Measurements from ENCODE around the gene COL16A1.
A peak's percentile ranks its signal among the peaks of the same experiment; 100 is the strongest.
"Not testable (repeated sequence)": the region's sequence is repeated elsewhere in the genome, so short reads cannot be mapped to it uniquely, and the experiment has no call there.

The COL16A1 gene

DNA sequence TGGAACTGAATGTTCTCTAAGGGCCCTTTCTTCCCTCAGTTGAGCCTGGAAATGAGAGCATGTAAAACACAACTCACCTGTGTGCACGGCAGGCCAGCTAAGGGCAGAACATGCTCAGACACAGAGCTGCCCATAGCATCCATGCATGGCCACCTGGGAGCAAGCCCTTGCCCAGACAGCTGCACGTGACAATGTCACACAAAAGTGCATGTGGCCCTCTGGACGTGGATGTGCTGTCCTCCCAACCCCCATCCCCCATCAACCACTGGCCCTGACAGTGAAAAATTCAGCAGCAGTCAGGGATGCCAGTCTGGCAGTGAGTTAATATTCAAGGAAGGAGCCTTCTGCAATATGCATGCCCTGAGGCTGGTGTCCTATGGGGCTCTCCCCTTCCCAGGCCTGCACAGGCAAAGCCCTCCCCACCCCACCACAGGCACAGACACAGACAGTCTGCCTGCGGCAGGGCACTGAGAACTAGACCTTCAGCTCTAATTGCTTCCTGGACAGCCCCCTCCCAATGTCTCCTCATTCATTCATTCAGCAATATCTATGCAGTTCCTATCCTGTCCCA is 14.6 kb upstream of the COL16A1 start:
- Histone ChIP-seq H3K36me3 (ENCODE audit: control insufficient read depth, insufficient read depth, low read length) (no peaks in the 10 kb centered on the region), H3K27ac (ENCODE audit: insufficient read depth, low read depth, low read length, poor library complexity, severe bottlenecking) (no peak overlapping the region), H3K9me3 (ENCODE audit: control insufficient read depth, low read length) (no peaks in the 10 kb centered on the region), H3K4me3 (ENCODE audit: insufficient read depth, low read depth, low read length) (no peak overlapping the region), H3K27me3 (ENCODE audit: control insufficient read depth, insufficient read depth, low read length, poor library complexity, severe bottlenecking) (no peaks in the 10 kb centered on the region), H3K4me1 (ENCODE audit: control insufficient read depth, insufficient read depth, low read length) (peaks cover 9% of the 10 kb centered on the region)
- 84 to 85% methylated on average over 4 of the region's 4 CpGs for WGBS, 2 experiments

DNA sequence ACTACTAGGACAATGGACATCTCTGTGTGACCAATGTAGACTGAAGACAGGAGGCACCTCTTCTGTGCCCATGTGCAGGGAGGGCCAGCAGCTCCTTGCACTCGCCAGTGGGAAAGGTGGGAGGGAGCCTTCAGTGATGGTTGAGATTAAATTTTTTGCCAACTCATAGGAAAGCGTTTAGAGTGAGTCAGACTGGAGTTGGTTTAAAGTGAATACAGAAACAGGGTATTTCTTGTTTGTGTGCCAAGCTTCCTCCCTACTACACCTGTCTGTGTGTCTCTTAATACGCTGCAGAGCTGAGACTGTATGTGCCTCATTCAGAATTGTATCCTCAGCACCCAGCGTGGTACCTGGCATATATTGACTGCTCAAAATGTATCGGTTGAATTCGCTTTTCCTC is 13.5 kb upstream of the COL16A1 start:
- Histone ChIP-seq H3K4me1 (ENCODE audit: control insufficient read depth, insufficient read depth, low read length) (peaks cover 9% of the 10 kb centered on the region), H3K36me3 (ENCODE audit: control insufficient read depth, insufficient read depth, low read length) (no peaks in the 10 kb centered on the region), H3K9me3 (ENCODE audit: control insufficient read depth, low read length) (no peaks in the 10 kb centered on the region), H3K27ac (ENCODE audit: insufficient read depth, low read depth, low read length, poor library complexity, severe bottlenecking) (no peak overlapping the region), H3K4me3 (ENCODE audit: insufficient read depth, low read depth, low read length) (no peak overlapping the region), H3K27me3 (ENCODE audit: control insufficient read depth, insufficient read depth, low read length, poor library complexity, severe bottlenecking) (no peaks in the 10 kb centered on the region)
- 91 to 92% methylated on average over 6 of the region's 6 CpGs for WGBS, 2 experiments

DNA sequence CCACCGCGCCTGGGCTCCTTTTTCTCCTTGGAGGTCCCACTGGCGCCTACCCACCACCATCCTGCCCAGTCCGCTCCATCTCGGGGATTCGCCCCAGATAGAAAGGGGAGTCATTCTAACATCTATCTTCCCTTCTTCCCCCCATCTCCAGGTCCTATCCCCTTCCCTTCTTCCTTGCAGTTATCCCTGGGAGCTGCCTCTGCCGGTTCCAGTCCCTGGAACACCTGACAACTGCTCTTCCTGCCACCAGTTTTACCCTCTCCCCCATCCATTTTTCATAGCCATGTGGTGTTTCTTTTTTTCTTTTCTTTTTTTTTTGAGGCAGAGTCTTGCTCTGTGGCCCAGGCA is 12.0 kb upstream of the COL16A1 start:
- Histone ChIP-seq H3K36me3 (ENCODE audit: control insufficient read depth, insufficient read depth, low read length) (no peaks in the 10 kb centered on the region), H3K9me3 (ENCODE audit: control insufficient read depth, low read length) (no peaks in the 10 kb centered on the region), H3K4me3 (ENCODE audit: insufficient read depth, low read depth, low read length) (no peak overlapping the region), H3K27ac (ENCODE audit: insufficient read depth, low read depth, low read length, poor library complexity, severe bottlenecking) (no peak overlapping the region), H3K4me1 (ENCODE audit: control insufficient read depth, insufficient read depth, low read length) (peaks cover 9% of the 10 kb centered on the region), H3K27me3 (ENCODE audit: control insufficient read depth, insufficient read depth, low read length, poor library complexity, severe bottlenecking) (no peaks in the 10 kb centered on the region)
- 6 to 10% methylated on average over 7 of the region's 7 CpGs for WGBS, 2 experiments

DNA sequence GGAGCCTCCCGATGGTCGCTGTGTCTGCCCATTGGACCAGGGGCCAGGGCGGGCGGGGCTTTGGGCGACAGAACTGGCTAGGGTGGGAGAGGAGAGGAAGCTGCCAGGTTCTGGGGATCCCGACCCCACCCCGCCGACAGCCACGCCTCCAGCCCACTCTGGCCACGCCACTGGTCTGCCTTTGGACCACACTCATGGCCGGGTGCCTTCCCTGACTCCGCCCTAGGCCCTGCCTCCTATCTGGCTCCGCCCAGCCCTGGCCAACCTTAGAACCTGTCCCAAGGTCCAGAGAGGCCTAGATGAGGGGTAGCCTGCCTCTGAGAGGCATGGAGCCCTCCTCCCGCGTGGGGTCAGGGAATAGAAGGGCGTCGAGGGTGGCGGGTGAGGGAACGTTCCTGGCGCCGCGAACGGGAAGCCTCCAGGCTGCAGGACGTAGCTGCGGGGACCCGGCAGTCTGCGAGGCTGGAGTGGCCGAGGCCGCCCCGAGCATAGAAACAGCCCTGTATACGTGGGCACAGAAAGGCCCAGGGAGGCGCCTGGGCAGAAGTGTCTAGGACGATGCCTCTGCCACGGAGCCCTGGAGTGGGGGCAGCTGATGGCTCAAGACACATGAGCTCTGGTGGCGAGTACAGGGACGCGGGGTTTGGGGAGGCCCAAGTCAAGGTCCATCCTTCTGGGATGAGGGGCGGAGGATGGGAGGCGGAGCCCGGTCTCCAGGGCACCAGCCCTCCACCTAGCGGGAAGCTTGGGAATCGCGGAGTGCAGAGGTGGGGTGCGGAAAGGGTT is 11.5 kb upstream of the COL16A1 start:
- Histone ChIP-seq H3K36me3 (ENCODE audit: control insufficient read depth, insufficient read depth, low read length) (no peaks in the 10 kb centered on the region), H3K9me3 (ENCODE audit: control insufficient read depth, low read length) (no peaks in the 10 kb centered on the region), H3K27me3 (ENCODE audit: control insufficient read depth, insufficient read depth, low read length, poor library complexity, severe bottlenecking) (no peaks in the 10 kb centered on the region), H3K27ac (ENCODE audit: insufficient read depth, low read depth, low read length, poor library complexity, severe bottlenecking) (peak overlapping the region; percentile 55), H3K4me1 (ENCODE audit: control insufficient read depth, insufficient read depth, low read length) (peaks cover 9% of the 10 kb centered on the region), H3K4me3 (ENCODE audit: insufficient read depth, low read depth, low read length) (peak overlapping the region; percentile 50)
- WGBS, 2 experiments: 4 to 5% methylated on average over 44 of the region's 44 CpGs

DNA sequence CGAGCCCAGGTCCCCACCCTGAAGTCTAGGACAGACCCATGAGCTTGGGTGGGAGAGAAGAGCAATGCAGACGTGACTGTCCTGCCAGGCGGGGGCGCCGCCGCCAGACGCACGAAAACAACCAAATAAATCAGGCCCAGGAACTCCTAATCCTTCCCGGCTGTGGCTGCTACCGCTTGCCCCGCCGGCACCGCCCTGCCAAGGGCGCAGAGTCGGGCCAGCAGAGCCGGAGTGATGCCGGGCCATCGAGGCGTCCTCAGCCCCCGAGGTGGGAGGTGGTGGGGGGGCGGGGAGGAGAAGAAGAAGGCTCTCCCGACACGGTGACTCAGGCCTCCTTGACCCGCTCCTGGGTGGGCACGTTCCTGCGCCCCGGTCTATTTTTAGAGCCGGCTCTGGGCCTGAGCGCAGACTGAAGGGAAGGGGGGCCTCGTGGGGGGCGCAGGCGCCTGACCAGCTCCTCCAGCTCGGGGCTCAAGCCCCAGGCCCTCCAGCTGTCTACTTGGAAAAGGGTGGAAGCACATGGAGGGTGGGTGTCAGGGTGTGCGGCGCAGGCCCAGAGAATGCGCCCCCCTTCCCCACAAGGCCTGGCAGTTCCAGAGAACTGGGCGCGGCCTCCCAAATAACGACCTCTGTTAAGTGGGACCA is 10.7 kb upstream of the COL16A1 start:
- Histone ChIP-seq H3K27ac (ENCODE audit: insufficient read depth, low read depth, low read length, poor library complexity, severe bottlenecking) (peak overlapping the region; percentile 55), H3K36me3 (ENCODE audit: control insufficient read depth, insufficient read depth, low read length) (no peaks in the 10 kb centered on the region), H3K4me3 (ENCODE audit: insufficient read depth, low read depth, low read length) (peak overlapping the region; percentile 50), H3K9me3 (ENCODE audit: control insufficient read depth, low read length) (no peaks in the 10 kb centered on the region), H3K27me3 (ENCODE audit: control insufficient read depth, insufficient read depth, low read length, poor library complexity, severe bottlenecking) (no peaks in the 10 kb centered on the region), H3K4me1 (ENCODE audit: control insufficient read depth, insufficient read depth, low read length) (peaks cover 9% of the 10 kb centered on the region)
- 3% methylated on average over 39 of the region's 39 CpGs for WGBS, 2 experiments

DNA sequence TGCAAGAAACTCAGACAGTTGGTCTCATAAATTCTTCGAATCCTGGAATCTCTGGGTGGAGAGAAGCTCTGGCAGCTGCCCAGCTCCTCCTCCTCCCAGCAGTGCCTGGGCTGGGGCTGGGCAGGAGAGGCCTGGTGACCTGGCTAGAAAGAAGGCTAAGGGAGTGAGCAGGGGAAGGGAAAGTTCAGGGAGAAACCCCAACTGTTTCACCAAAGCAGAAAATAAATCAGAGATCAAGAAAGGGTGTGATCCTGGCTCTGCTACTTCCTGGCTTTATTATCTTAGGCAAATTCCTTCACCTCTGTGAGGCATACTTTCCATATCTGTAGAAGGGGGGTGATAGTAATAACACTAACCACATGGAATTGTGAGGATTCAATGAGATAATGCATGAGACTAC is 8.8 kb upstream of the COL16A1 start:
- no peak overlapping the region for H3K4me3 ChIP-seq (ENCODE audit: insufficient read depth, low read depth, low read length)
- H3K9me3 ChIP-seq (ENCODE audit: control insufficient read depth, low read length): no peaks in the 10 kb centered on the region
- H3K36me3 ChIP-seq (ENCODE audit: control insufficient read depth, insufficient read depth, low read length): no peaks in the 10 kb centered on the region
- H3K27ac ChIP-seq (ENCODE audit: insufficient read depth, low read depth, low read length, poor library complexity, severe bottlenecking): no peak overlapping the region
- peaks cover 3% of the 10 kb centered on the region for H3K4me1 ChIP-seq (ENCODE audit: control insufficient read depth, insufficient read depth, low read length)
- H3K27me3 ChIP-seq (ENCODE audit: control insufficient read depth, insufficient read depth, low read length, poor library complexity, severe bottlenecking): no peaks in the 10 kb centered on the region
- 60 to 69% methylated on average over 1 of the region's 1 CpG for WGBS, 2 experiments

DNA sequence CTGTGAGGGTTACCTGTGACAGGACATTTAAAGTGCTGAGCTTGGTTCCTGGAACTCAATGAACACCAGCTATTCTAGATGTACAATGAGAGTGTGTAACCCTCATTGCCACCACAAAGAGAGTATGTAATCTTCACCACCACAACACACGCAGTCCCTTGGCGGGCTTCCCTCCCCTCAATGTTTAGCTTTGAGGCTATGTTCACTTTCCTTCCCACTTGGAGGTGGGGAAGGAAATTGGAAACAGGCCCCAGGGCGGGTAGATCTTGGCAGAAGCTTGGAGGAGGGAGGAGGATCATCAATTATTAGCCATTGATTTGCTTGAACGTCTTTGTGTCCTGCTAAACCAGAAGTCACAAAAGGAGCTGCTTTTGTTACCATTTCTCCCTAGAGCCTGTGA is 8.3 kb upstream of the COL16A1 start:
- WGBS, 2 experiments: 73 to 74% methylated on average over 4 of the region's 4 CpGs
- Histone ChIP-seq H3K36me3 (ENCODE audit: control insufficient read depth, insufficient read depth, low read length) (no peaks in the 10 kb centered on the region), H3K27me3 (ENCODE audit: control insufficient read depth, insufficient read depth, low read length, poor library complexity, severe bottlenecking) (no peaks in the 10 kb centered on the region), H3K4me3 (ENCODE audit: insufficient read depth, low read depth, low read length) (no peak overlapping the region), H3K4me1 (ENCODE audit: control insufficient read depth, insufficient read depth, low read length) (peaks cover 3% of the 10 kb centered on the region), H3K9me3 (ENCODE audit: control insufficient read depth, low read length) (no peaks in the 10 kb centered on the region), H3K27ac (ENCODE audit: insufficient read depth, low read depth, low read length, poor library complexity, severe bottlenecking) (no peak overlapping the region)

DNA sequence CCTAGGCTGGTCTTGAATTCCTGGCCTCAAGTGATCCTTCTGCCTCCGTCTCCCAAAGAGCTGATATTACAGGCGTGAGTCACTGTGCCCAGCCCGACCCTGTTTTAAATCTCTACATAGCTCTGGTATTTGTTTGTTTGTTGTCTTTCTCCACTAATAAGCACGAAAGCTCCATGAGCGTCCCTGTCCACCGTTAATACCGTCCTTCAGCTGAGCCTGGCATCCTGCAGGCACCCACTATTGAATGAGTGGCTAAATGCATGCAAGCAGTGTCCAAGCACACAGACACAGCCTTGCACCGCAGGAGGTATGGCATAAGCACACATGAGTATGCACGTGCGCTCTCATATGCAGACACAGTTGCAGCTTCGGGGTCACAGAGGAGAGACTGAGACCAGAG is 4.5 kb upstream of the COL16A1 start:
- WGBS, 2 experiments: 87 to 90% methylated on average over 11 of the region's 11 CpGs
- peaks cover 18% of the 10 kb centered on the region for H3K4me1 ChIP-seq (ENCODE audit: control insufficient read depth, insufficient read depth, low read length)
- H3K4me3 ChIP-seq (ENCODE audit: insufficient read depth, low read depth, low read length): no peak overlapping the region
- no peaks in the 10 kb centered on the region for H3K9me3 ChIP-seq (ENCODE audit: control insufficient read depth, low read length)
- peaks cover 17% of the 10 kb centered on the region for H3K27me3 ChIP-seq (ENCODE audit: control insufficient read depth, insufficient read depth, low read length, poor library complexity, severe bottlenecking)
- H3K36me3 ChIP-seq (ENCODE audit: control insufficient read depth, insufficient read depth, low read length): no peaks in the 10 kb centered on the region
- H3K27ac ChIP-seq (ENCODE audit: insufficient read depth, low read depth, low read length, poor library complexity, severe bottlenecking): no peak overlapping the region

DNA sequence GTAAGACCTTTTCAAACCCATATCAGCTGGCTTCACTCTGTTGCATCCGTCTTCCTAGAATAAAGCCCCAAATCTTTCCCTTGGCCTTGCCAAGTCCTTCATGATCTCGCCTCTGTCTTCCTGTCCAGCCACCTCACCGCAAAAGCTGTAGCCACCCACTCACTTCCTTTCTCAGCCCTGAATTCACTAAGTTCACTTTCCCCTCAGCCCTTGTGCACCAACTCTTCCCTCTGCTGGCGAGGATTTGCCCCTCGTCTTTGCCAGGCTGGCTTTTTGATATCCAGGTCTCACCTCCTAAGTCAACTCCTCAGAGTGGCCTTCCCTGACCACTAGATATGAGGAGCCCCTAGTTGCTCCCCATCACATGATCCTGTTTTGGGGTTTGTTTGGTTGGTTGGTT is 3.9 kb upstream of the COL16A1 start:
- Histone ChIP-seq H3K27ac (ENCODE audit: insufficient read depth, low read depth, low read length, poor library complexity, severe bottlenecking) (no peak overlapping the region), H3K27me3 (ENCODE audit: control insufficient read depth, insufficient read depth, low read length, poor library complexity, severe bottlenecking) (peaks cover 19% of the 10 kb centered on the region), H3K9me3 (ENCODE audit: control insufficient read depth, low read length) (no peaks in the 10 kb centered on the region), H3K4me1 (ENCODE audit: control insufficient read depth, insufficient read depth, low read length) (peaks cover 18% of the 10 kb centered on the region), H3K4me3 (ENCODE audit: insufficient read depth, low read depth, low read length) (no peak overlapping the region), H3K36me3 (ENCODE audit: control insufficient read depth, insufficient read depth, low read length) (no peaks in the 10 kb centered on the region)
- 73 to 75% methylated on average over 5 of the region's 5 CpGs for WGBS, 2 experiments

DNA sequence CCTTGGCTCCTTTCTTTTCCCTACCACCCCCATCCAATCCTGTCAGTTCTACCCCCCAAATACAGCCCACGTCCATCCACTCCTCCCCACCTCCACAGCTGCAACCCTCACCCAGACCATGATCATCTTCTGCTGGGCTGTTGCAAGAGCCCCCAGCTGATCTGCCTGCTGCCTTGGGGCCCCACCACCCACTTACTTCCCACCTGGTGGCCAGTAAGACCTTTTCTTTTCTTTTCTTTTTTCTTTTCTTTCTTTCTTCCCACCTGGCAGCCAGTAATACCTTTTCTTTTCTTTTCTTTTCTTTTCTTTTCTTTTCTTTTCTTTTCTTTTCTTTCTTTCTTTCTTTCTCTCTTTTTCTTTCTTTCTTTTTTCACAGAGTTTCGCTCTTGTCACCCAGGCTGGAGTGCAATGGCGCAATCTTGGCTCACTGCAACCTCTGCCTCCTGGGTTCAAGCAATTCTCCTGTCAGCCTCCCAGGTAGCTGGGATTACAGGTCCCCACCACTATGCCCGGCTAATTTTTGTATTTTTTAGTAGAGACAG is 3.3 kb upstream of the COL16A1 start:
- not testable (repeated sequence) for H3K4me3 ChIP-seq (ENCODE audit: insufficient read depth, low read depth, low read length); H3K27ac ChIP-seq (ENCODE audit: insufficient read depth, low read depth, low read length, poor library complexity, severe bottlenecking); H3K9me3 ChIP-seq (ENCODE audit: control insufficient read depth, low read length); H3K36me3 ChIP-seq (ENCODE audit: control insufficient read depth, insufficient read depth, low read length)
- WGBS, 2 experiments: 78 to 81% methylated on average over 4 of the region's 4 CpGs
- peaks cover 18% of the 10 kb centered on the region for H3K4me1 ChIP-seq (ENCODE audit: control insufficient read depth, insufficient read depth, low read length)
- peaks cover 19% of the 10 kb centered on the region for H3K27me3 ChIP-seq (ENCODE audit: control insufficient read depth, insufficient read depth, low read length, poor library complexity, severe bottlenecking)

Measured in ectodermal cell (in vitro differentiated cells).